ENCODE results near the gene SPAG16.

The SPAG16 gene

GRCh38 chr2:214103276-214104001 lies 819.2 kb downstream of the SPAG16 start:
- no peak for DNase-seq

DNA sequence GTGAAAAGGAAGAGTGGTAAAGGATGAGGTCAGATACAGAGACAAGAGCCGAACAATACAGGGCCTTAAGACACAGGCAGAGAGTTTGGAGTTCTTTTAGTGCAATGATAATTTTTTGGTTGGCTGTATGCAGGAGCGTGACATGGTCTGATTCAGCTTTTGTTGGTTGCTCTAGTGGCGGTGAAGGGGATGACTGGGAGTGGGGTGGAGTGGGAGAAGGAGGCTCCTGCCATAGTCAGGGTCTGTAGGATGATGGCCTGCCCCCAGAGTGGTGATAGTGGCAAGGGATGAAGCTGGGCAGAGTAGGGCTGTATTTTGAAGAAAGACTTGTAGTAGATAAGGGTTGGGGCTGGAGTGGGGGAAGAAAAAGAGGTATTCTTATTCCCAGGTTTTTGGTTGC lies 820.0 kb downstream of the SPAG16 start:
- no peak for DNase-seq

DNA sequence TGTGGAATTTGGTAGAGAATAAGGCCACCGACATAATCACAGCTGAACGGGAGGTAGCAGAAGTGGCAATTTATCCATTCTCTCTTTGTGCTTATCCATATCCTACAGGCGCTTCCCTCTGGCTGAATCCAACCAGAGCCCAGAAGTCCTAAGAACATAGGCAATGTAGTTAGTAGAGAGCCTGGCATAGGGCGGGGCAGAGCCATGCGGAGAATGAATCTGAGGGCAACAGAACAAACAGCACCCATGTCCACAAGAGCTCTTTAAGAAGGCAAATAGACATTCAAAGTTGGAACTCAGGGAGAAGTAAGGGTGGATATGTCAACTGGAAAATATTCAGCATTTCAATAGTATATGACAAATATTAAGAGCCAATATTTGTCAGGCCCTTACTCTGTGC lies 820.7 kb downstream of the SPAG16 start:
- DNase-seq, result no peak

DNA sequence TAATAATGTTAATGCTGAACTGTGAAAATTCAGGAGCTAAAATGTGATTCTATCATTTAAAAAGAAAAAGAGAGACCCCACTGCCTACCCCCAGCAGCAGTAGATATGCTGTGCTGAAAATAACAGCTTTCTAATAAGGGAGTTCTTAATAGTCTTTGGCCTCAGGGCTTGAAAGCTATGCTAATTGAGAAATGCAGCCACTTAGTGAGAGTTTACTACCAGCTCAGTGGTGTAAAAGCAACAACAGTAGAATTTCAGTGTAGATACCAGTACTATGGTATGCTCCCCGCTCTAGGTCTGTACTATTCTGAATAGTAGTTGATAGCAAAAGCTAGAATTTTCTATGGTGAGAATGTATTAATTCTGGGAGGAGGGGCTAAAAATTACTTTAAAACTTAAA lies 823.5 kb downstream of the SPAG16 start:
- no peak for DNase-seq

- no peak for DNase-seq
These were observed 824.3 kb downstream of the SPAG16 start for GRCh38 chr2:214108598-214108997.

DNA sequence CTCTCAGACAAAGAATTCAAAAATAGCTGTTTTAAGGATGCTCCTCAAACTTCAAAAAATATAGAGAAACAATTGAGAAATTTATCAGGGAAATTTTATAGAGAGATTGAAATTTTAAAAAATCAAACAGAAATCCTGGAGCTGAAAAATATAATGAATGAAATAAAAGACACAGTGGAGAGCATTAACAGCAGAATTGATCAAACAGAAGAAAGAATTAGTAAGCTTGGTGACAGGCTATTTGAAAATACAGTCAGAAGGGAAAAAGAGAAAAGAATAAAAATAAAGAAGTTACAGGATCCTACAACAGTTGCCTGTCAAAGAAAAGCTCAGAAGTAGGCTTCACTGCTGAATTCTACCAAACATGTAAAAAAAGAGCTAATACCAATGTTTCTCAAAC lies 832.8 kb downstream of the SPAG16 start:
- DNase-seq, result no peak

DNA sequence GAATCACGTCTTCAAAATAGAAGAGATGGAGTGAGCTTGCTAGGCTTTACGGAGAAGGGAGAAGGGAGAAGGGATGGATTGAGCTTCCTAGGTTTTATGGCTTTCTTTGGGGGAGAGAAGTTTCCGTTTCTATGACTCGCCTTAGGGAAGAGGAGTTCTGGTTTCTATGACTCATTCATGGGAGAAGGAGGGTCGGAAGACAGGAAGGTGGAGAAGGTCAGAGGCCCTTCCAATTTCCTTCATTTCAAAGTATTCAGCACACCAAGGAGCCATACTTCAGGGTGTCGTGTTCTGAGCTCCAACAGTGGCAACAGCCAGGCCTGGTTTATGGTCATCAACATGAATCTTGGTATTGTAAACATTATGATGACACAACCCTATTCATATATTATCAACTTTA lies 841.9 kb downstream of the SPAG16 start:
- no peak for DNase-seq

DNA sequence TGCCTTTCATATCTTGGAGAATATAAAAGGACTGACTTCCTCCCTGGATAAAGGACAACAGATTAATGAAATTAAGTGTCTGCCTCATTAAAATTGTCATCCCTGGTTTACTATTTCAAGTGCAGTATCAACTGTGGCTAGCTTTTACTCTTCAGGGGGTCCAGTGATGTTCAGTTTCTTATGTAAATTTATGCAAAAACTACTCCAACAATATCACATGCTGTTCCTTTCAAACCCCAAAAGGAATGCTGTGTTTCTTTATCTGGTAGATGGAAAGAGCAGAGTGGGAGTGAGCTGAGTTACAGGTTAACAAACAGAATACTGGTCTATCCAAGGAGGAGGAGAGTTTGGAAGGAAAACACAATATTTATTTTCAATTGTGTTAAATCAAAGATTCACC lies 842.9 kb downstream of the SPAG16 start:
- DNase-seq, result no peak

GRCh38 chr2:214127571-214127970 lies 843.3 kb downstream of the SPAG16 start:
- no peak for DNase-seq

DNA sequence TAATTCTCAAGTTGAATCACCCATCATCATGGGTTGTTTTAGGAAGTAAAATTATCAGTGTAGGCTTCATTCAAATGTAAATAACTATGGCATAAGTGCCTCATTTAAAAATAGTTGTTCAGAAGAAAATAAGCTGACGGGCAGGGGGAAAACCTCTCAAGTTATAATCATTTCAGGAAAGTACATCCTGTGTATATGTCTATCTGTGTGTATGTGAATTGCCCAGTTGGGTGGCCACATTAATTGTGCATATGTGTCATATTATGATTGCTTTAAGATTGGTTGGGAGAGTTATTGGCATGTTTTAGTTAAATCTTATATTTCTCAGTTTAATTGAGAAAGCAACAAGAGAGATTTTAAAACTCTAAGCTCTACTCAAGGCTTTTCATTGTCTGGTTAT lies 843.8 kb downstream of the SPAG16 start:
- no peak for DNase-seq

DNA sequence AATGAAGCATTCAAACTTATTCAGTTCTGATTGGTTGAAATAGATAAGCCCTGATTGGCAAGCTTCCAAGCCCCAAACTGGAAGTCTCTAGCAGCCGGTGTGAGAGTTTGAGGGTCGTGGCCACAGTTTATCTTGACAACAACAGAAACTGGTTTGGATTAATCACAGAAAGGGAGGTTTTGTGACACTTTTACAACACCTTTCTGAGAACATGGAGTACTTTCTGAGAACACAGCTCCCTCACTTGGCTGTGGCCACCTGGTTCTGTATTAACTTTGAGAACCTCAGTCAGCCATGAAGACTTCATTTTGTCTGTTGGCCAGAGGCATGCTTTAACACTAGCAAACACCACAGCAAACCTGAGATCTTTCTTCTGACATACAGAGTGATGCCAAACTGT lies 845.9 kb downstream of the SPAG16 start:
- DNase-seq, result no peak

GRCh38 chr2:214135966-214136365 lies 851.7 kb downstream of the SPAG16 start:
- DNase-seq, result no peak

- DNase-seq, result no peak
These were observed 854.5 kb downstream of the SPAG16 start for GRCh38 chr2:214138779-214139178.

GRCh38 chr2:214139630-214140284 lies 855.5 kb downstream of the SPAG16 start:
- no peak for DNase-seq

- DNase-seq, result no peak
These were observed 872.7 kb downstream of the SPAG16 start for GRCh38 chr2:214156971-214157370.

DNA sequence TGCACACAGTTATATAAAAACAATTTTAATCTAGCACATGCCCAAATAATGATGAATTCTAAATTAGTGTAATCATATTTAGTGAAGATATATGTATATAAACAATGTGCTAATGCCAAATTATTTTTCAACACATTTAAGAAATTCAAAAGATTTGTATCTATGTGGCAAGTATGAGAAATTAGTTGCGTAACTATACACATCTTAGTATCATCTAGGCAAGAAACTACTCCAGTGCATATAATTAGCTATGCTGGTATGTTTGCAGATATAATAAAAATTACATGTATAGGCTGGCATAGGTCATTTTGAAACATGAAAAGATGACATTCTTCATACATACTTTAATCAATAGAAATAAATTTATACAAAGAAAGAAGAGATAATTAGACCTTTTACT lies 874.6 kb downstream of the SPAG16 start:
- no peak for DNase-seq

DNA sequence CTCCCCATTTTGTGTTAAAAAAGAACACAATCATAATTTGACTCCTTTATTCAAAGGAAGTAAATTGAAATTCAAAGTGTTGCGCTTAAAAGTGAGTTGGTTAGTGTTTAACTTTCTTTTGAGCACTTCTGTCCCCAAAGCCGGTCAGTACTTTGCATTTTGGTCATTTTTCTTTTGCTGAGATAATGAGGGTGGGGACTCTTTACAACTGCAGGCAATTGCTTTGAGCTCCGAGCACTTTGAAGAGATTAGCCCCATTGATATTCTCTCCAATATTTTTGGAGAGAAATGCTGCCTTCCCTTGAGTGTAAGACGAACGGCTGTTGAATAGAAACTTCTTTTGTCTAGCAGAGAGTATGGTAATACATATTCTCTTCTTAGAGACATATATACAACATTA lies 885.0 kb downstream of the SPAG16 start:
- DNase-seq, result no peak

GRCh38 chr2:214169736-214170135 lies 885.5 kb downstream of the SPAG16 start:
- DNase-seq, result no peak

- DNase-seq, result no peak
These were observed 890.3 kb downstream of the SPAG16 start for GRCh38 chr2:214174563-214174962.

- no peak for DNase-seq
These were observed 895.8 kb downstream of the SPAG16 start for GRCh38 chr2:214180071-214180470.

DNA sequence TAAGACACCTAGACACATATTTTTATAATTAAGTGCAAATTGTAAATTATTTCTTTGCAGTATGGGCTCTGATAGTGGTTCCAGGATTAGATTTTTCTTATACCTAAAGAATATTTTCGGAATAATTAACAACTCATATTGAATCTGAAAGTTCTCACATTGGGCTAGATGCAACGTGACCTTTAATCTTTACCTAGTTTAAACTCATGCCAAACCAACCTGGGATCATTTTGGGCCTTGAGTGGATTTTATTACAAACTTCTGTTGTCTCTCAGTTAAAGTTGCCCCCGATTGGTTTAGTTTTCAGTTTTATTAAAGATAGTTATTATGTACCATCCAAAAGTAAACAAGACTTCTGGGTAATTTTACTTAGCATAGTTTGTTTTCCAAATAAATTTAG lies 896.4 kb downstream of the SPAG16 start:
- no peak for DNase-seq

DNA sequence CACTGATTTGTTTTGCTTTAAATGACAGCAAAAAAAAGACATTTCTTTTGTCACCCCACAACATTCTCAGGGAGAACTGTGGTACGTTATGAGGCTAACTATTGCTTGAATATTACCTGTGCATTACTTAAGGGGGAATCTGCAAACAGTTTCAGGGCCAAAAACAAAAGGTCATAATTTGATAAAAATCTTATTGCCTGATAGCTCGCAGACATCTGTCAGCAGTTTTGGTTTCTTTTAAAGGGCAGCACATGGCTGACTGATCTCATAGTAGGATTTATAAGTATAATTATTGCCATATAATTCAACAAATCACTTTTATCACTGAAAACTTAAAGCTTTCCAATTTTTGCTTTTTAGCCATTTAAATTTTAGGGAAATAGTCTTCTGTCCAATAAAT lies 900.2 kb downstream of the SPAG16 start:
- no peak for DNase-seq

DNA sequence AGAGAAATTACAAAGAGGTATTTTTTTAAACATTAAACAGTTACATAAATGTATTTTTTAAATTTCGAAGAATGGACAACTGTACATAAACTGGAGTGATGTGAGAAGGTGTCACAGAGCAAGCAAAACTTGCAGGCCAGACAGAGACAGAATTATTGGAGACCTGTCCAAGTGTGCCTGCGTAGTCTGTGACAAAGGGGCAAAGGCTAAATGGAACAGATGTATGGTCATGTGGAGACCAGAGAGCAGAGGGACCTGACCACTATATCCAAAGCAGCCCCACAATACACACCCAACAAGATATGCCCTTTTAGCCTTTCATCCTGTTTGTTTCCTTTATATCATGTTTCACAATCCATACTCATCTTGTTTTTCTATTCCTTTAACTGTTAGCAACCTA lies 901.3 kb downstream of the SPAG16 start:
- no peak for DNase-seq

GRCh38 chr2:214192711-214193110 lies 908.4 kb downstream of the SPAG16 start:
- no peak for DNase-seq

GRCh38 chr2:214193943-214194342 lies 909.7 kb downstream of the SPAG16 start:
- no peak for DNase-seq

Measured in NCI-H1694 treated with DMSO at 0.1 percent for 48 hours (cell line).